Neuronal stem cell (in vitro differentiated cells): ENCODE data around the gene VGLL2.

Experiments
- DNase-seq: peaks from one replicate; pipeline ENCODE4 v3.0.0-alpha.2; 2013; ENCODE audit warnings: low spot score
- H2AFZ ChIP-seq: one replicate; pipeline ENCODE4 v1.6.1; 2013; ENCODE audit warnings: mild to moderate bottlenecking, low read length, inconsistent platforms
- H2AK5ac ChIP-seq: 2 replicates; pipeline ENCODE4 v1.6.1; 2013; ENCODE audit warnings: low read depth, mild to moderate bottlenecking, inconsistent platforms, low read length, moderate library complexity, mixed read lengths
- H2BK120ac ChIP-seq: 2 replicates; pipeline ENCODE4 v1.6.1; 2013; ENCODE audit warnings: low read depth, mild to moderate bottlenecking, inconsistent platforms, low read length, moderate library complexity, mixed read lengths
- H2BK12ac ChIP-seq: one replicate; pipeline ENCODE4 v1.6.1; 2013; ENCODE audit warnings: low read length, inconsistent platforms
- H2BK15ac ChIP-seq: 2 replicates; pipeline ENCODE4 v1.6.1; 2013; ENCODE audit warnings: mild to moderate bottlenecking, low read length, inconsistent platforms, mixed read lengths
- H2BK5ac ChIP-seq: one replicate; pipeline ENCODE4 v1.6.1; 2013; ENCODE audit warnings: inconsistent platforms, mild to moderate bottlenecking, low read length, moderate library complexity
- H3K14ac ChIP-seq: one replicate; pipeline ENCODE4 v1.6.1; 2013; ENCODE audit warnings: low read length, inconsistent platforms
- H3K18ac ChIP-seq: 2 replicates; pipeline ENCODE4 v1.6.1; 2013; ENCODE audit warnings: low read length, inconsistent platforms
- H3K23ac ChIP-seq: 2 replicates; pipeline ENCODE4 v1.6.1; 2013; ENCODE audit warnings: low read depth, mild to moderate bottlenecking, mixed read lengths, low read length, inconsistent platforms; ENCODE audit not compliant: poor library complexity
- H3K27ac ChIP-seq: replicated peaks from 3 replicates; pipeline ENCODE4 v1.5.1; 2013; ENCODE audit warnings: low read length, inconsistent platforms
- H3K27me3 ChIP-seq, 3 experiments: 2 replicates each; pipeline ENCODE4 v1.6.1; 2013; ENCODE audit warnings: low read length in 3 of 3, mild to moderate bottlenecking in 2 of 3, inconsistent platforms in 1 of 3, low read depth in 1 of 3, mixed read lengths in 1 of 3, moderate library complexity in 1 of 3; ENCODE audit not compliant: control insufficient read depth in 3 of 3, insufficient read depth in 3 of 3
- H3K36me3 ChIP-seq, 2 donors: replicated peaks in 1 of 2; 2 replicates each; pipeline ENCODE4 v1.6.1; 2013; ENCODE audit warnings: low read length in 2 of 2; ENCODE audit not compliant: control insufficient read depth in 2 of 2, insufficient read depth in 2 of 2
- H3K4ac ChIP-seq: 2 replicates; pipeline ENCODE4 v1.6.1; 2013; ENCODE audit warnings: inconsistent platforms, mild to moderate bottlenecking, low read length, moderate library complexity
- H3K4me1 ChIP-seq, 2 donors: 1 replicate in 1 of 2; 2 replicates in 1 of 2; pipeline ENCODE4 v1.6.1; 2013; ENCODE audit warnings: low read length in 2 of 2, low read depth in 1 of 2; ENCODE audit not compliant: control insufficient read depth in 2 of 2, insufficient read depth in 1 of 2
- H3K4me2 ChIP-seq: one replicate; pipeline ENCODE4 v1.6.1; 2013; ENCODE audit warnings: mild to moderate bottlenecking, low read length, inconsistent platforms; ENCODE audit not compliant: insufficient read depth, poor library complexity, severe bottlenecking
- H3K4me3 ChIP-seq, 2 donors: 2 replicates each; pipeline ENCODE4 v1.5.1; 2013; ENCODE audit warnings: low read length in 2 of 2, mild to moderate bottlenecking in 2 of 2, inconsistent platforms in 1 of 2, moderate library complexity in 1 of 2
- H3K79me1 ChIP-seq: one replicate; pipeline ENCODE4 v1.6.1; 2013; ENCODE audit warnings: low read depth, mild to moderate bottlenecking, inconsistent platforms, low read length, moderate library complexity
- H3K9ac ChIP-seq: one replicate; pipeline ENCODE4 v1.6.1; 2013; ENCODE audit warnings: mild to moderate bottlenecking, low read depth, low read length, inconsistent platforms; ENCODE audit not compliant: poor library complexity
- H3K9me3 ChIP-seq, 2 donors: replicated peaks in 1 of 2; 2 replicates each; pipeline versions ENCODE3 to v1.6.1; 2013; ENCODE audit warnings: low read length in 2 of 2, mild to moderate bottlenecking in 2 of 2, inconsistent platforms in 1 of 2, low read depth in 1 of 2, mixed read lengths in 1 of 2, moderate library complexity in 1 of 2; ENCODE audit not compliant: control insufficient read depth in 2 of 2, insufficient read depth in 1 of 2
- H4K8ac ChIP-seq: one replicate; pipeline ENCODE4 v1.6.1; 2013; ENCODE audit warnings: low read depth, mild to moderate bottlenecking, inconsistent platforms, low read length, moderate library complexity
- H4K91ac ChIP-seq: one replicate; pipeline ENCODE4 v1.6.1; 2013; ENCODE audit warnings: low read length, low read depth, mild to moderate bottlenecking, inconsistent platforms; ENCODE audit not compliant: poor library complexity
- WGBS, 2 donors: extraction: QIAGEN DNeasy Blood & Tissue Kit; methylation state at CpG; one replicate each; pipeline ENCODE4 v1.1.7; 2013; ENCODE audit warnings: missing lambda C conversion rate in 2 of 2, mixed read lengths in 1 of 2; ENCODE audit not compliant: insufficient read length in 2 of 2, insufficient replicate concordance in 1 of 2; ENCODE audit errors: extremely low coverage in 2 of 2; 5-methylcytosine and 5-hydroxymethylcytosine counted together

Gene VGLL2

DNA sequence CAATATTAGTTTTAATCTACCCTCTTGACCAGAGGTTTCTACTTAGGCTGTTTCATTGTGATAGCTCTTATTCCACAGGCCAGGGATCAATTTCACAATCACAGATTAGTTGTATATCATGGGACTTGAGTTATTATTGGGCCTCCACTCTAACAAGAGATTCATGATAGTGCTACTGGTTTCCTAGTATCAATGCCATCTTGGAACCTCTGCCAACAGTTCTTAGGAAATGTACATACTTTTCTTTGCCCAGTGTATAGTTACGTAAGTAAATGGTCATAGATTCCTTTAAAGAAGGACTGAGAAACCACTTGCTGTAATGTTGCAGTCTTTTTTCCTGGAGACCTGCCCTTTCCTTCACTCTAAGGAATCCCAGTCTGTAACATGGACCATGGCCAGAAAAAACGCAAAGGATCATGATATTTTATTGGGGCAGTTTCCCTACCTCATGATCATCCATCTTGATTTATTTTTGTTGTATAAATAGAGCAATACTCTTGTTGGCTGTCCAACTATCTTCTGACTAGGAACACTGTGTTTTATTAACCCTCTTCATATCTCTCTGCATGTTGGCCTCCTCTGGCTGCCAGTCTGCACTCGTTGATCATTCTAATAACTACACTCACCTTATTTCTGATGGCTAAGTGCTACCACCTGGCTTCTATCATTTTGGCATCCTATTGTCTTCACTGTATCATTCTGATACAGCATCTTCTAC is 38.0 kb upstream of the VGLL2 start:
- Histone ChIP-seq H2BK15ac (no peak overlapping the region), H3K27me3 (no peaks in the 10 kb centered on the region), H2AK5ac (no peak overlapping the region), H2BK120ac (no peak overlapping the region), H3K79me1 (no peaks in the 10 kb centered on the region), H3K9me3 (no peaks in the 10 kb centered on the region), H3K4me1 (no peaks in the 10 kb centered on the region), H3K4me3 (no peak overlapping the region), H3K18ac (no peak overlapping the region), H3K27ac (no peak overlapping the region), H2BK12ac (no peak overlapping the region), H3K36me3 (no peaks in the 10 kb centered on the region), H2AFZ (no peak overlapping the region), H3K4ac (no peak overlapping the region), H3K14ac (no peak overlapping the region), H2BK5ac (no peak overlapping the region), H4K8ac (no peak overlapping the region), H3K9ac (no peak overlapping the region), H3K4me2 (no peak overlapping the region), H3K23ac (no peak overlapping the region), H4K91ac (no peak overlapping the region)
- DNase-seq = no peak
- WGBS, 2 donors = no CpG with 5 or more reads among the region's 3 CpGs

DNA sequence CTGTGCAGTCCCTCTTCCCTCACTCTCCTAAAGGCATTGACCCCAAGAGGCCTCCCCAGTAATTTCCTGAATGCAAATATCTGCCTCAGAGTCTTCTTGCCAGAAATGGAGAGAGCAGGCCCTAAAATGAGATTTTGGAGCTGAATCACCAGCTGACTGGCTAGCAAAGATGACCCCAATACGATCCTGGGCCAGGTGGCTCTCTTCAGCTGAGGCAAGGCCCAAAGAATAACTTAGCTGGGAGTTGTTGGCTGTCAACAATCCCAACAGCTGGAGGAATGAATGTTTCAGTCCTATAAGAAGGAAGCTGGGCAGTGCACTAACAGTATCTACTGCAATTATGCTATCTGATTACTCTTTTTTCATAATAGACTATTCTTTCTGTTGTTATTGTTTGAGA is 37.2 kb upstream of the VGLL2 start:
- H3K23ac ChIP-seq = no peak overlapping the region
- no peak overlapping the region for H4K91ac ChIP-seq
- DNase-seq = no peak
- H3K4me3 ChIP-seq = no peak overlapping the region
- H3K4me1 ChIP-seq = no peaks in the 10 kb centered on the region
- H3K4me2 ChIP-seq = no peak overlapping the region
- H3K27me3 ChIP-seq = no peaks in the 10 kb centered on the region
- no peak overlapping the region for H3K27ac ChIP-seq
- H3K9ac ChIP-seq = no peak overlapping the region
- H3K36me3 ChIP-seq = no peaks in the 10 kb centered on the region
- no peaks in the 10 kb centered on the region for H3K9me3 ChIP-seq
- no peak overlapping the region for H2BK5ac ChIP-seq
- no CpG with 5 or more reads among the region's 1 CpG for WGBS, 2 donors
- no peak overlapping the region for H3K18ac ChIP-seq
- H3K79me1 ChIP-seq = no peaks in the 10 kb centered on the region
- no peak overlapping the region for H2BK12ac ChIP-seq
- no peak overlapping the region for H3K4ac ChIP-seq
- H2AFZ ChIP-seq = no peak overlapping the region
- H3K14ac ChIP-seq = no peak overlapping the region
- no peak overlapping the region for H4K8ac ChIP-seq
- no peak overlapping the region for H2BK15ac ChIP-seq
- H2AK5ac ChIP-seq = no peak overlapping the region
- no peak overlapping the region for H2BK120ac ChIP-seq

DNA sequence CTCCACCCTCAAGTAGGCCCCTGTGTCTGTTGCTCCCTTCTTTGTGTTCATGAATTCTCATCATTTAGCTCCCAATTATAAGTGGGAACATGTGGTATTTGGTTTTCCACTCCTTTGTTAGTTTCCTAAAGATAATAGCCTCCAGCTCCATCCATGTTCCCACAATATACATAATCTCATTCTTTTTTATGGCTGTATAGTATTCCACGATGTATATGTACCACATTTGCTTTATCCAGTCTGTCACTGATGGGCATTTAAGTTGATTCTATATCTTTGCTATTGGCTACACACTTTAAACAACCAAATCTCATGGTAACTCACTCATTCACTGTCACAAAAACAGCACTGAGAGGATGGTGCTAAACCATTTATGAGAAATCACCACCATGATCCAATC is 35.5 kb upstream of the VGLL2 start:
- WGBS, 2 donors = no CpG with 5 or more reads among the region's 1 CpG
- Histone ChIP-seq H2BK120ac (no peak overlapping the region), H3K27me3 (no peaks in the 10 kb centered on the region), H2BK12ac (no peak overlapping the region), H2AK5ac (no peak overlapping the region), H3K23ac (no peak overlapping the region), H3K36me3 (no peaks in the 10 kb centered on the region), H3K27ac (no peak overlapping the region), H3K18ac (no peak overlapping the region), H2BK5ac (no peak overlapping the region), H2AFZ (no peak overlapping the region), H3K4ac (no peak overlapping the region), H3K9me3 (no peaks in the 10 kb centered on the region), H3K4me1 (no peaks in the 10 kb centered on the region), H4K8ac (no peak overlapping the region), H4K91ac (no peak overlapping the region), H3K14ac (no peak overlapping the region), H3K4me3 (no peak overlapping the region), H3K4me2 (no peak overlapping the region), H2BK15ac (no peak overlapping the region), H3K79me1 (no peaks in the 10 kb centered on the region), H3K9ac (no peak overlapping the region)
- no peak for DNase-seq

DNA sequence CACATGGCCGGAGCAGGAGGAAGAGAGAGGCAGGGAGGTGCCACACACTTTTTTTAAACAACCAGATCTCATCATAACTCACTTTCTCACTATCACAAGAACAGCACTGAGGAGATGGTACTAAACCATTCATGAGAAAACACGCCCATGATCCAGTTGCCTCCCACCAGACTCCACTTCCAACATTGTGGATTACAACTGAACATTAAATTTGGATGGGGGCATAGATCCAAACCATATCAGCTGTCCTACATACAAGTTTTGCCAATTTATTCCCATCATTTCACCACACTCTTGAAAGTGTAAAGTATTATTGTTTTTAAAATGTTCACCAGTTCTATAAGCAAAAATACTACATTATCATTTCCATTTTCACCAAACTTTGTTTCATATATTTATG is 33.9 kb upstream of the VGLL2 start:
- Histone ChIP-seq H3K4me2 (no peak overlapping the region), H2AFZ (no peak overlapping the region), H4K8ac (no peak overlapping the region), H4K91ac (no peak overlapping the region), H3K4me3 (no peak overlapping the region), H3K9me3 (no peaks in the 10 kb centered on the region), H3K79me1 (no peaks in the 10 kb centered on the region), H3K27me3 (no peaks in the 10 kb centered on the region), H3K27ac (no peak overlapping the region), H3K18ac (no peak overlapping the region), H3K4me1 (no peaks in the 10 kb centered on the region), H2AK5ac (no peak overlapping the region), H3K23ac (no peak overlapping the region), H2BK15ac (no peak overlapping the region), H2BK5ac (no peak overlapping the region), H3K36me3 (no peaks in the 10 kb centered on the region), H3K14ac (no peak overlapping the region), H3K9ac (no peak overlapping the region), H3K4ac (no peak overlapping the region), H2BK120ac (no peak overlapping the region), H2BK12ac (no peak overlapping the region)
- no peak for DNase-seq
- no CpG with 5 or more reads among the region's 2 CpGs for WGBS, 2 donors
